ENCODE results near the gene HSPD1.

The HSPD1 gene

GRCh38 chr2:197464175-197464574 is 35.5 kb downstream of the HSPD1 start:
- DNase-seq, result no peak
- no peak for TF ChIP-seq CTCF (IDR thresholded peaks at IDR 0.05; ENCODE audit: low read length)
- no peak for TF ChIP-seq EZH2phosphoT487 (IDR thresholded peaks at IDR 0.05; ENCODE audit: low read length)
- no peak for TF ChIP-seq EZH2 (optimal IDR thresholded peaks at IDR 0.05; ENCODE audit: low read depth, low read length)
- Histone ChIP-seq H3K9me3 (replicated peaks; ENCODE audit: insufficient read depth, low read length) (no peaks in the 10 kb centered on the region), H3K9ac (ENCODE audit: low read length) (no peak overlapping the region), H2AFZ (ENCODE audit: low read length) (no peak overlapping the region), H3K27ac (ENCODE audit: low read length) (no peak overlapping the region), H3K4me3 (ENCODE audit: low read length) (no peak overlapping the region), H3K79me2 (ENCODE audit: low read length) (peaks cover 22% of the 10 kb centered on the region), H3F3A (ENCODE audit: insufficient read depth, low read length) (no peaks in the 10 kb centered on the region), H4K20me1 (ENCODE audit: insufficient read depth, low read length) (no peaks in the 10 kb centered on the region), H3K9me2 (replicated peaks; ENCODE audit: insufficient read depth, low read length) (no peaks in the 10 kb centered on the region), H3K36me3 (replicated peaks; ENCODE audit: insufficient read depth, low read length) (peaks cover 3% of the 10 kb centered on the region; the same call in 1 of the 2 replicates), H3K4me1 (ENCODE audit: low read length) (no peaks in the 10 kb centered on the region), H3K27me3 (replicated peaks; ENCODE audit: insufficient read depth, low read length) (no peaks in the 10 kb centered on the region), H3K4me2 (ENCODE audit: low read depth, low read length) (no peak overlapping the region)

GRCh38 chr2:197461057-197461456 is 38.6 kb downstream of the HSPD1 start:
- Histone ChIP-seq H3F3A (ENCODE audit: insufficient read depth, low read length) (no peaks in the 10 kb centered on the region), H3K27me3 (replicated peaks; ENCODE audit: insufficient read depth, low read length) (no peaks in the 10 kb centered on the region), H3K27ac (ENCODE audit: low read length) (no peak overlapping the region), H3K79me2 (ENCODE audit: low read length) (peaks cover 51% of the 10 kb centered on the region), H3K4me1 (ENCODE audit: low read length) (no peaks in the 10 kb centered on the region), H4K20me1 (ENCODE audit: insufficient read depth, low read length) (no peaks in the 10 kb centered on the region), H3K9ac (ENCODE audit: low read length) (no peak overlapping the region), H3K9me2 (replicated peaks; ENCODE audit: insufficient read depth, low read length) (no peaks in the 10 kb centered on the region), H3K9me3 (replicated peaks; ENCODE audit: insufficient read depth, low read length) (no peaks in the 10 kb centered on the region), H3K4me3 (ENCODE audit: low read length) (no peak overlapping the region), H3K36me3 (replicated peaks; ENCODE audit: insufficient read depth, low read length) (peaks cover 3% of the 10 kb centered on the region; the same call in 1 of the 2 replicates), H2AFZ (ENCODE audit: low read length) (no peak overlapping the region), H3K4me2 (ENCODE audit: low read depth, low read length) (no peak overlapping the region)
- TF ChIP-seq EZH2 (optimal IDR thresholded peaks at IDR 0.05; ENCODE audit: low read depth, low read length) (no peak), CTCF (IDR thresholded peaks at IDR 0.05; ENCODE audit: low read length) (no peak), EZH2phosphoT487 (IDR thresholded peaks at IDR 0.05; ENCODE audit: low read length) (no peak)
- DNase-seq, result no peak

- no peak overlapping the region for H3K4me3 ChIP-seq (ENCODE audit: low read length)
- H4K20me1 ChIP-seq (ENCODE audit: insufficient read depth, low read length), result no peaks in the 10 kb centered on the region
- H3K27ac ChIP-seq (ENCODE audit: low read length), result no peak overlapping the region
- no peaks in the 10 kb centered on the region for H3K9me3 ChIP-seq (replicated peaks; ENCODE audit: insufficient read depth, low read length)
- H2AFZ ChIP-seq (ENCODE audit: low read length), result no peak overlapping the region
- H3K9ac ChIP-seq (ENCODE audit: low read length), result no peak overlapping the region
- no peak overlapping the region for H3K4me2 ChIP-seq (ENCODE audit: low read depth, low read length)
- no peaks in the 10 kb centered on the region for H3K9me2 ChIP-seq (replicated peaks; ENCODE audit: insufficient read depth, low read length)
- H3K36me3 ChIP-seq (replicated peaks; ENCODE audit: insufficient read depth, low read length), result peaks cover 3% of the 10 kb centered on the region; the same call in 1 of the 2 replicates
- TF ChIP-seq EZH2 (optimal IDR thresholded peaks at IDR 0.05; ENCODE audit: low read depth, low read length) (no peak), EZH2phosphoT487 (IDR thresholded peaks at IDR 0.05; ENCODE audit: low read length) (no peak), CTCF (IDR thresholded peaks at IDR 0.05; ENCODE audit: low read length) (no peak)
- H3K27me3 ChIP-seq (replicated peaks; ENCODE audit: insufficient read depth, low read length), result no peaks in the 10 kb centered on the region
- DNase-seq, result no peak
- H3F3A ChIP-seq (ENCODE audit: insufficient read depth, low read length), result no peaks in the 10 kb centered on the region
- no peaks in the 10 kb centered on the region for H3K4me1 ChIP-seq (ENCODE audit: low read length)
- peaks cover 55% of the 10 kb centered on the region for H3K79me2 ChIP-seq (ENCODE audit: low read length)
Measured at GRCh38 chr2:197460649-197461048, 39.0 kb downstream of the HSPD1 start.
